K562 (cell line): ENCODE measurements around the gene SKAP1. TPM values are rescaled to one million over a fixed set of nuclear protein-coding genes. Genes with fewer than 3 reads are reported as not detected.
A peak's percentile ranks its signal among the peaks of the same experiment; 100 is the strongest.

Experiments used
- ATAC-seq: fragments of 200-7000 bp; cut with Tn5 transposase; 3 replicates; pipeline ENCODE4 v1.9.1; 2020; ENCODE audit warnings: moderate library complexity
- BruUV-seq: library from RNA; stranded (reverse); fragments of 400-500 nt; replicated peaks from 2 replicates; lab custom pipeline; 2021; lab: Mats Ljungman, UMichigan
- CTCF ChIA-PET: fragments of 300-600 bp; formaldehyde crosslinking; extraction: SDS; loops from one replicate; lab custom pipeline; 2021; ENCODE audit warnings: low intra/inter-chr PET ratio; lab: Yijun Ruan, JAX
- POLR2A ChIA-PET: fragments of 300-600, 350-650 bp; sonication (Branson Sonifier 250); formaldehyde crosslinking; extraction: SDS; loops from one replicate; lab custom pipeline; 2021; ENCODE audit warnings: antibody characterized with exemption, inconsistent platforms; lab: Yijun Ruan, JAX
- DNase-seq, 4 experiments: peaks; one replicate each; pipeline versions ENCODE4 v3.0.0 to v3.0.0-alpha.2; 2011 to 2018; ENCODE audit warnings: low spot score in 3 of 4, mixed read lengths in 3 of 4; ENCODE audit errors: extremely low read depth in 1 of 4
- FAIRE-seq: peaks from 2 replicates; lab custom pipeline; 2011; peaks lifted over from hg19 to GRCh38; lab: Jason Lieb, UNC
- H2AFZ ChIP-seq: 2 replicates; pipeline ENCODE4 v1.6.0; 2011; ENCODE audit warnings: low read depth, low read length, control low read depth, inconsistent platforms
- H3K27ac ChIP-seq: fragments of 200-600 bp; 3 replicates; pipeline ENCODE4 v1.8.0; 2011; ENCODE audit warnings: low read depth, mild to moderate bottlenecking, control low read depth, inconsistent platforms, low read length, moderate library complexity, mixed read lengths; ENCODE audit errors: extremely low read depth
- H3K27me3 ChIP-seq, 2 experiments: fragments of 300-600 bp in 1 of 2; 2 replicates in 1 of 2; 3 replicates in 1 of 2; pipeline versions ENCODE4 v1.6.0 to v1.8.0; 2011; ENCODE audit warnings: inconsistent platforms in 2 of 2, low read length in 2 of 2, mild to moderate bottlenecking in 1 of 2, mixed read lengths in 1 of 2, moderate library complexity in 1 of 2; ENCODE audit not compliant: control insufficient read depth in 2 of 2, insufficient read depth in 2 of 2
- H3K36me3 ChIP-seq: fragments of 300-600 bp; 3 replicates; pipeline ENCODE4 v1.8.0; 2011; ENCODE audit warnings: mild to moderate bottlenecking, low read length, inconsistent platforms; ENCODE audit not compliant: control insufficient read depth, insufficient read depth
- H3K4me1 ChIP-seq, 2 experiments: fragments of 200-600 bp in 1 of 2; replicated peaks in 1 of 2; 2 replicates in 1 of 2; 3 replicates in 1 of 2; pipeline versions ENCODE4 v1.5.1 to v1.8.0; 2011; ENCODE audit warnings: inconsistent platforms in 2 of 2, low read length in 2 of 2, mild to moderate bottlenecking in 1 of 2, mixed read lengths in 1 of 2, moderate library complexity in 1 of 2; ENCODE audit not compliant: control insufficient read depth in 2 of 2, insufficient read depth in 2 of 2
- H3K4me2 ChIP-seq: 2 replicates; pipeline ENCODE4 v1.6.1; 2011; ENCODE audit warnings: low read length, control low read depth, inconsistent platforms, mixed read lengths; ENCODE audit not compliant: insufficient read depth
- H3K4me3 ChIP-seq: fragments of 200-600 bp; sonication (generic), shearing (Covaris generic); 2 replicates; pipeline ENCODE4 v1.5.1; 2016; ENCODE audit warnings: control low read depth, inconsistent platforms
- H3K79me2 ChIP-seq: fragments of 200-600 bp; 3 replicates; pipeline ENCODE4 v1.8.0; 2011; ENCODE audit warnings: low read length, inconsistent platforms; ENCODE audit not compliant: control insufficient read depth, insufficient read depth
- H3K9ac ChIP-seq, 2 experiments: 2 replicates each; pipeline versions ENCODE4 v1.6.0 to v1.6.1; 2011; ENCODE audit warnings: low read depth in 2 of 2, low read length in 2 of 2, control low read depth in 1 of 2, inconsistent platforms in 1 of 2, mild to moderate bottlenecking in 1 of 2, mixed read lengths in 1 of 2; ENCODE audit not compliant: insufficient read depth in 1 of 2
- H3K9me1 ChIP-seq: one replicate; pipeline ENCODE4 v1.6.0; 2011; ENCODE audit warnings: inconsistent platforms, mild to moderate bottlenecking, low read length, moderate library complexity; ENCODE audit not compliant: control insufficient read depth, insufficient read depth
- H3K9me3 ChIP-seq: replicated peaks from 2 replicates; pipeline ENCODE4 v1.5.1; 2011; ENCODE audit warnings: low read depth, low read length, inconsistent platforms; ENCODE audit not compliant: control insufficient read depth, insufficient read depth
- H4K20me1 ChIP-seq: replicated peaks from 2 replicates; pipeline ENCODE4 v1.6.1; 2011; ENCODE audit warnings: low read length, inconsistent platforms, mixed read lengths; ENCODE audit not compliant: control insufficient read depth, insufficient read depth
- BCOR ChIP-seq: fragments of 450-650 bp; IDR thresholded peaks from 2 replicates; pipeline ENCODE4 v1.6.1; 2016
- CBX5 ChIP-seq: IDR thresholded peaks from 2 replicates; pipeline ENCODE4 v1.6.1; 2014; ENCODE audit warnings: low read depth, borderline replicate concordance
- CBX8 ChIP-seq: fragments of 200-600 bp; sonication (generic); IDR thresholded peaks from 2 replicates; pipeline ENCODE4 v1.6.1; 2012; ENCODE audit warnings: borderline replicate concordance, mixed run types, low read depth, mild to moderate bottlenecking, moderate library complexity, mixed read lengths, low read length, control low read depth, inconsistent platforms; ENCODE audit not compliant: poor library complexity, severe bottlenecking; ENCODE audit errors: extremely low read depth
- DDX20 ChIP-seq: fragments of 450-650 bp; IDR thresholded peaks from 2 replicates; pipeline ENCODE4 v1.6.1; 2016; ENCODE audit warnings: missing genetic modification characterization, low read depth, mild to moderate bottlenecking, missing compliant biosample characterization, moderate library complexity
- DMBX1 ChIP-seq: fragments of 250-450 bp; sonication (Bioruptor Pico); IDR thresholded peaks from 2 replicates; pipeline ENCODE4 v1.8.0; 2022; ENCODE audit warnings: inconsistent platforms, mild to moderate bottlenecking, moderate library complexity, borderline replicate concordance
- ETV6 ChIP-seq, 3 experiments: fragments of 150-350 bp in 1 of 3; sonication (generic) in 1 of 3; formaldehyde crosslinking in 1 of 3; IDR thresholded peaks; 2 replicates each; pipeline versions ENCODE4 v1.6.1 to v1.8.0; 2014 to 2022; ENCODE audit warnings: borderline replicate concordance in 2 of 3, low read depth in 2 of 3, antibody characterized with exemption in 1 of 3, low read length in 1 of 3, mild to moderate bottlenecking in 1 of 3, missing genetic modification reagents in 1 of 3
- GTF2E2 ChIP-seq: fragments of 200-800 bp; sonication (Bioruptor generic); IDR thresholded peaks from 2 replicates; pipeline ENCODE4 v1.6.1; 2016; ENCODE audit warnings: missing genetic modification characterization, missing compliant biosample characterization
- HNRNPH1 ChIP-seq: fragments of 200-400 bp; formaldehyde crosslinking; optimal IDR thresholded peaks from 2 replicates; pipeline ENCODE3; 2017; ENCODE audit warnings: low read depth, mild to moderate bottlenecking, low read length, moderate library complexity
- KDM1A ChIP-seq, 2 experiments: fragments of 450-650 bp; IDR thresholded peaks; 2 replicates each; pipeline ENCODE4 v1.6.1; 2016; ENCODE audit warnings: mild to moderate bottlenecking in 2 of 2
- MCM2 ChIP-seq: fragments of 450-650 bp; IDR thresholded peaks from 2 replicates; pipeline ENCODE4 v1.6.1; 2017; ENCODE audit warnings: low read depth, mild to moderate bottlenecking
- NCOA4 ChIP-seq: fragments of 450-650 bp; IDR thresholded peaks from 2 replicates; pipeline ENCODE4 v1.6.1; 2018; ENCODE audit warnings: mild to moderate bottlenecking; ENCODE audit not compliant: partially characterized antibody
- PHB ChIP-seq: fragments of 250-450 bp; sonication (Bioruptor Pico); IDR thresholded peaks from 2 replicates; pipeline ENCODE4 v1.5.0; 2021
- POLR3G ChIP-seq: IDR thresholded peaks from 2 replicates; pipeline ENCODE4 v1.6.1; 2011; ENCODE audit not compliant: insufficient read length, insufficient replicate concordance; ENCODE audit errors: extremely low read depth
- SREBF2 ChIP-seq: sonication (generic); formaldehyde crosslinking; IDR thresholded peaks from 2 replicates; pipeline ENCODE4 v1.4.0; 2020; ENCODE audit warnings: mild to moderate bottlenecking, missing genetic modification reagents
- ZNF589 ChIP-seq: fragments of 200-800 bp; sonication (Bioruptor generic); IDR thresholded peaks from 2 replicates; pipeline ENCODE4 v1.6.1; 2016; ENCODE audit warnings: low read depth, missing genetic modification characterization, missing compliant biosample characterization
- WGBS: fragments of 100-300 bp; shearing (Covaris generic); methylation state at CpG from one replicate; pipeline ENCODE4 v1.1.6; 2016; ENCODE audit warnings: low coverage, mixed read lengths; ENCODE audit not compliant: insufficient coverage; ENCODE audit errors: missing lambda C conversion rate; 5-methylcytosine and 5-hydroxymethylcytosine counted together
- in situ Hi-C: fragments of 300-500 bp; cut with MboI; formaldehyde crosslinking; loops from 4 replicates; pipeline ENCODE4 v1.15.0; 2018; ENCODE audit warnings: inconsistent platforms, mixed read lengths
- intact Hi-C: fragments of 100-400 bp; cut with micrococcal nuclease; formaldehyde crosslinking; loops from 2 replicates; pipeline ENCODE4 v1.14.2; 2022
- polyA plus RNA-seq, 8 experiments: library from polyadenylated mRNA; depleted of rRNA in 4 of 8; stranded (reverse) in 5 of 8; unstranded in 3 of 8; fragments of >200 nt; fragmentation: Nextera tagmentation in 2 of 8; fragmentation: Illumina TruSeq in 1 of 8; extraction: Ambion mirVana in 2 of 8; extraction: Trizol in 1 of 8; gene quantifications; 2 replicates each; pipeline versions ENCODE4 v1.2.1 to v1.2.3, GENCODE V29; 2011 to 2014; ENCODE audit warnings: inconsistent platforms in 1 of 8, missing spikeins in 1 of 8
- total RNA-seq, 7 experiments: library from RNA; depleted of rRNA in 6 of 7; stranded (reverse); fragments of >200 nt in 6 of 7; fragmentation: Illumina TruSeq in 2 of 7; extraction: Trizol in 2 of 7; gene quantifications; 2 replicates each; pipeline versions ENCODE4 v1.2.1 to v1.2.3, GENCODE V29; 2011 to 2021; ENCODE audit warnings: low replicate concordance in 1 of 7
- TF ChIP-seq, protein P1 (sequence below): fragments of 450-650 bp; IDR thresholded peaks from 2 replicates; pipeline ENCODE4 v1.6.1; 2016; ENCODE audit warnings: low read depth, mild to moderate bottlenecking, moderate library complexity
- TF ChIP-seq, protein P2 (sequence below): fragments of 250-450 bp; sonication (Bioruptor Pico); IDR thresholded peaks from 2 replicates; pipeline ENCODE4 v1.5.0; 2020; ENCODE audit warnings: mild to moderate bottlenecking
- TF ChIP-seq, protein P3 (sequence below): fragments of 200-400 bp; formaldehyde crosslinking; IDR thresholded peaks from 2 replicates; pipeline ENCODE4 v1.6.1; 2017; ENCODE audit warnings: mild to moderate bottlenecking, low read depth, low read length, moderate library complexity

Gene SKAP1
- total and polyA plus RNA-seq, 9 of the 15 experiments (the other 6 are each of a cell fraction or from before 2014, with no cell fraction given) = 0.06 to 0.80 (median 0.10) TPM; not detected in 4

DNA sequence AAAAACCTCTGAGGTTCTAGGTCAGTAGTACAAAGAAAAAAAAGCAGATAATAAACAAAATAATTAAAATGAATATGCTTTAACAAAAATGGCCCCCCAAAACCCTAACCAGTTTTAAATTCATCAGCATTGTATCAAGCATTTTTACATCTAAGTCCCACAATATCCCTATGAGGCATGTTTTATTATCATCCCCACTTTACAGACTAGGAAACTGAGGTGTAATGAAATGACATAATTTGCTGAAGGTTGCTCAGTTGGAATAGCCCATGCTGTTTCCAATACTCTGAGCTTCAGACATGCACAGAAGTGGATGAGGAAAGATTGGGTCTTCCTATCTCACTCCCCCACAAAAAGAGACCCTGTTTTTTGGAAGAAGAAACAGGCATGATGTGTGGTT is 234.1 kb downstream of the SKAP1 start (continued):
- TF ChIP-seq, protein P1, sequence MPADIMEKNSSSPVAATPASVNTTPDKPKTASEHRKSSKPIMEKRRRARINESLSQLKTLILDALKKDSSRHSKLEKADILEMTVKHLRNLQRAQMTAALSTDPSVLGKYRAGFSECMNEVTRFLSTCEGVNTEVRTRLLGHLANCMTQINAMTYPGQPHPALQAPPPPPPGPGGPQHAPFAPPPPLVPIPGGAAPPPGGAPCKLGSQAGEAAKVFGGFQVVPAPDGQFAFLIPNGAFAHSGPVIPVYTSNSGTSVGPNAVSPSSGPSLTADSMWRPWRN = no peak
- TF ChIP-seq CBX5 (no peak), BCOR (peak; percentile 78; the same call in 1 of the 2 replicates), KDM1A (IDR thresholded peaks at IDR 0.05) (peak in 1 of 2 experiments; percentile 36; a peak in 1 of 4 replicates), PHB (CRISPR knock-in tag) (no peak), POLR3G (no peak), MCM2 (no peak), SREBF2 (CRISPR knock-in tag) (no peak)
- TF ChIP-seq, protein P2, sequence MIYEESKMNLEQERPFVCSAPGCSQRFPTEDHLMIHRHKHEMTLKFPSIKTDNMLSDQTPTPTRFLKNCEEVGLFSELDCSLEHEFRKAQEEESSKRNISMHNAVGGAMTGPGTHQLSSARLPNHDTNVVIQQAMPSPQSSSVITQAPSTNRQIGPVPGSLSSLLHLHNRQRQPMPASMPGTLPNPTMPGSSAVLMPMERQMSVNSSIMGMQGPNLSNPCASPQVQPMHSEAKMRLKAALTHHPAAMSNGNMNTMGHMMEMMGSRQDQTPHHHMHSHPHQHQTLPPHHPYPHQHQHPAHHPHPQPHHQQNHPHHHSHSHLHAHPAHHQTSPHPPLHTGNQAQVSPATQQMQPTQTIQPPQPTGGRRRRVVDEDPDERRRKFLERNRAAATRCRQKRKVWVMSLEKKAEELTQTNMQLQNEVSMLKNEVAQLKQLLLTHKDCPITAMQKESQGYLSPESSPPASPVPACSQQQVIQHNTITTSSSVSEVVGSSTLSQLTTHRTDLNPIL (CRISPR knock-in tag) = no peak

DNA sequence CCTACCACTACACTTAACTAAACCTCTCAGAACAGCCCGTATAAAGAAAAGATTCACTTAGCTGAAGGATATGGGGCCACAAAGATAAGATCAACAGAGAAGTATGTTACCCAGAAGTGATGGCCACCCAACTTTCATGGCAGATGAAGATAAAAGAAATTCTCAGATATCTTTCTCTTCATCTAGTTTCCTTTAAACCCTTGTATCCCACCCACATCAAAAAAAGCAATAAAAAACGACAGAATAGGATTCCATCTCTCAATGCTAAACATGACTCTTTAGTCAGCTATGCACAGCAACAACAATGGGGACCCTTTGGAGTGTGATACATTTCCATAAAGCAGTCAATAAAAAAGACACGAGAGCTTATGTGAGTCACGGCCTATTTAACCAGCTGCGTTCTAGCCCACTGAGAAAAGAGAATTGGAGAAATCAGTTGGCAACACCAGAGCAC is 235.9 kb downstream of the SKAP1 start:
- no peak overlapping the region for H2AFZ ChIP-seq
- no peaks in the 10 kb centered on the region for H3K9me3 ChIP-seq
- 2% methylated on average over 5 of the region's 5 CpGs for WGBS
- no peaks in the 10 kb centered on the region for H3K79me2 ChIP-seq
- POLR2A ChIA-PET = interaction anchor here (0.7 kb wide), 1 partner anchor 495 kb away, joined by 3 read pairs; no protein-coding TSS in a partner anchor
- in situ Hi-C loops (no loop called here), intact Hi-C loops (no loop called here)
- H3K27ac ChIP-seq = no peak overlapping the region
- H3K4me3 ChIP-seq = no peak overlapping the region
- FAIRE-seq (no peak), DNase-seq (no peak), ATAC-seq (no peak)
- H3K36me3 ChIP-seq = no peaks in the 10 kb centered on the region
- H3K27me3 ChIP-seq = peaks cover 12 to 22% of the 10 kb centered on the region in 2 experiments
- H3K9ac ChIP-seq = no peak overlapping the region
- no peak overlapping the region for H3K4me2 ChIP-seq
- no peaks in the 10 kb centered on the region for H4K20me1 ChIP-seq
- no TSS peak for BruUV-seq
- CTCF ChIA-PET = interaction anchor here (0.6 kb wide), 1 partner anchor 690 kb away, joined by 3 read pairs; no protein-coding TSS in a partner anchor
- H3K9me1 ChIP-seq = no peaks in the 10 kb centered on the region
- H3K4me1 ChIP-seq = peaks cover 0 to 5% of the 10 kb centered on the region in 2 experiments; a peak in 1 of 5 replicates
- TF ChIP-seq GTF2E2 (tag) = no peak
- TF ChIP-seq DMBX1 (CRISPR knock-in tag) = no peak
- TF ChIP-seq DDX20 (tag) = no peak
- TF ChIP-seq HNRNPH1 = no peak
- TF ChIP-seq, protein P3, sequence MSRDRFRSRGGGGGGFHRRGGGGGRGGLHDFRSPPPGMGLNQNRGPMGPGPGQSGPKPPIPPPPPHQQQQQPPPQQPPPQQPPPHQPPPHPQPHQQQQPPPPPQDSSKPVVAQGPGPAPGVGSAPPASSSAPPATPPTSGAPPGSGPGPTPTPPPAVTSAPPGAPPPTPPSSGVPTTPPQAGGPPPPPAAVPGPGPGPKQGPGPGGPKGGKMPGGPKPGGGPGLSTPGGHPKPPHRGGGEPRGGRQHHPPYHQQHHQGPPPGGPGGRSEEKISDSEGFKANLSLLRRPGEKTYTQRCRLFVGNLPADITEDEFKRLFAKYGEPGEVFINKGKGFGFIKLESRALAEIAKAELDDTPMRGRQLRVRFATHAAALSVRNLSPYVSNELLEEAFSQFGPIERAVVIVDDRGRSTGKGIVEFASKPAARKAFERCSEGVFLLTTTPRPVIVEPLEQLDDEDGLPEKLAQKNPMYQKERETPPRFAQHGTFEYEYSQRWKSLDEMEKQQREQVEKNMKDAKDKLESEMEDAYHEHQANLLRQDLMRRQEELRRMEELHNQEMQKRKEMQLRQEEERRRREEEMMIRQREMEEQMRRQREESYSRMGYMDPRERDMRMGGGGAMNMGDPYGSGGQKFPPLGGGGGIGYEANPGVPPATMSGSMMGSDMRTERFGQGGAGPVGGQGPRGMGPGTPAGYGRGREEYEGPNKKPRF = no peak
- no peak for TF ChIP-seq ETV6 (IDR thresholded peaks at IDR 0.05; ENCODE audit: borderline replicate concordance in 1 of 2, low read depth in 2 of 2, low read length in 1 of 2)
- TF ChIP-seq ETV6 (CRISPR knock-in tag; IDR thresholded peaks at IDR 0.05; ENCODE audit: borderline replicate concordance) = no peak
- peak; percentile 57 for TF ChIP-seq CBX8
- no peak for TF ChIP-seq NCOA4
- no peak for TF ChIP-seq ZNF589 (CRISPR knock-in tag)
